Fibroblast of the aortic adventitia (primary cell): Measurements from ENCODE around the gene EFNA5. TPM values are rescaled to one million over a fixed set of nuclear protein-coding genes. Genes with fewer than 3 reads are reported as not detected.
A peak's percentile ranks its signal among the peaks of the same experiment; 100 is the strongest.

Experiments used
- DNase-seq: peaks from one replicate; pipeline ENCODE4 v3.0.0-alpha.2; 2010; ENCODE audit warnings: low read depth
- H3K4me3 ChIP-seq: 2 replicates; pipeline ENCODE4 v1.5.1; 2011; ENCODE audit warnings: low read depth, mild to moderate bottlenecking, control low read depth, low read length, moderate library complexity
- CTCF ChIP-seq: IDR thresholded peaks from 2 replicates; pipeline ENCODE4 v1.5.1; 2011; ENCODE audit warnings: mild to moderate bottlenecking, low read length, control low read depth, inconsistent platforms; ENCODE audit not compliant: insufficient read depth
- total RNA-seq: library from RNA; depleted of rRNA; stranded (reverse); fragments of >200 nt; gene quantifications from 2 replicates; pipeline ENCODE4 v1.2.3, GENCODE V29; 2012; ENCODE audit warnings: low replicate concordance

The EFNA5 gene
- total RNA-seq, 1 donor = 33.1 TPM

DNA sequence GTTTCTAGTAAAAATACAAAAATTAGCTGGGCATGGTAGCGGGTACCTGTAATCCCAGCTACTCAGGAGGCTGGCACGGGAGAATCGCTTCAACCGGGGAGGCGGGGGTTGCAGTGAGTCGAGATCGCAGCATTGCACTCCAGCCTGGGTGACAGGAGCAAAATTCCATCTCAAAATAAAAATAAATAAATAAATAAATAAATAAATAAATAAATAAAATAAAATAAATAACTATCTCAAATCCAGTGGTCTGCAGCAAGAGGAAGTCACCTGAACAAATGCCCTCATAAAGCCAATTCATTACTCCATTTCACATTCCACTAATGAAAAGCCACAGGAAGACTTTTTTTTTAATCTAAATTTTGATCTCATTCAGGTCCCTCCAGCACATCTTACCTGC lies 114.2 kb downstream of the EFNA5 start:
- no peak overlapping the region for H3K4me3 ChIP-seq
- TF ChIP-seq CTCF = no peak
- no peak for DNase-seq

GRCh38 chr5:107555425-107556090 lies 115.2 kb downstream of the EFNA5 start:
- no peak overlapping the region for H3K4me3 ChIP-seq
- no peak for TF ChIP-seq CTCF
- DNase-seq = no peak

DNA sequence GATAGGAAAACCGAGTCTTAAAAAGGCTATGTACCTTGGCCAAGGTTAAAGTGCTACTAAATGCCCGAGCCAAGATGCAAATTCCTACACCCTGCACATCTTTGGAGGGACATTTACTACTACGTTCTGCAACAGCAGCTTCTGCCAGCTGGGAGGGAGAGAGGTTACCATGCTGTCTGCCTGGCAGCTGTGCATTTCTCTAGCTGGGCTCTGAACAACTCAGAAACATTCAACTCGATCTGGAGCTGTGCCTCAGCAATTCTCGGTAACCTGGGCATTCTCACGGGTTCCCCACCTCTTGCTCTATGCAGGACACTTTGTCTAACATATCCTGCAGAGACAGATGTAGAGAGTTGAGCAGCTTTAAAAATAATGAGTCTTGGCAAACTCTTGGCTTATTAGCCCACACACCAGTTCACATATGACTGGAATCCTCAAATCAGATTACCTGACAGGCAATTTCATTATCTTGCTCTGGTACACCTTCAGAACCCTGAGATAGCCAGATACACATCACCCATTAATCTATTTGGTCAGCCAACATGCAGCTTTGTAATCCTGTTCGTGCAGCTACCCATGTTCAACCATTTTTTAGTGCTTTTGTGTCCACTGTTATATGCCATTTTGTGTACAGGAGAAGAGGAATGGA lies 115.8 kb downstream of the EFNA5 start:
- no peak for DNase-seq
- H3K4me3 ChIP-seq = no peak overlapping the region
- TF ChIP-seq CTCF = no peak

DNA sequence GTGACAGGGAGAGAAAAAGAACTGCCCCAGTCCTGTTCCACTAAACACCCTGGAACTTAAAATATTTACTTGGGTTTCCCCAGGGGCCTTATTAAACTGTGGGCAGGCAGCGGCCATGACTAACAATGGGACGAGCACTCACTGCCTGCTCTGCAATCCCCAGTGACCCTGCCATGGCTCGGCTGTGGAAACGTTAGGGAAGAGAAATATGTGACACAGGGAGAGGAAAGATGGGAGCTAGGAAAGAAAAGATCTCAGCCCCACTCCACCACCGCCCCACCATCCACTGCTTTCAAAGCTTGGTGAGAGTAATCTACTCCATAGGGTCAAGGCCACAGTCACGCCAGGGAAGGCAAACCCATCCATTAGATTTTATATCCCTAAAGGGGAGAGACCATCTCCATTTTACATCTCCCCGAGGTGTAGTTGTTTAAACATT lies 117.6 kb downstream of the EFNA5 start:
- H3K4me3 ChIP-seq = no peak overlapping the region
- no peak for TF ChIP-seq CTCF
- DNase-seq = peak; percentile 28

DNA sequence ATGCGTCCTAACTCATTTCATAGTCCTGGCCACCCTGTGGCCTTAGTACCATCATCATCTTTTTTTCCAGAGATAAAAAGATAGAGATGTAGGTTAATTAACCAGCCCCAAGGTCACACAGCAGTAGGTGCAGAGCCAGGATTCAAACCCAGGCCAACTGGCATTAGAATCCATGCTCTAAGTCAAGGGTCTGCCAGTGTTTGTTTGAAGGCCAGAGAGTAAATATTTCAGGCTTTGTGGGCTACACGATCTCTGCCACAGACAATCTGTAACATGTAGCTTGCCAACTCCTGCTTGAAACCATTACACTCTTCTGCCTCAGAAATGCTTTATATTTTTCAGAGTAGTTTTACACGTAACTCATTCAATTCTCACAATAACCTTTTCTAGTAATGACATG lies 119.6 kb downstream of the EFNA5 start:
- no peak for TF ChIP-seq CTCF
- H3K4me3 ChIP-seq = no peak overlapping the region
- no peak for DNase-seq

- no peak for TF ChIP-seq CTCF
- no peak for DNase-seq
- H3K4me3 ChIP-seq = no peak overlapping the region
These were observed 121.2 kb downstream of the EFNA5 start for GRCh38 chr5:107549567-107549966.
